ENCODE data around the gene LCP1. TPM values are rescaled to one million over a fixed set of nuclear protein-coding genes. Genes with fewer than 3 reads are reported as not detected.
A peak's percentile ranks its signal among the peaks of the same experiment; 100 is the strongest.

Gene LCP1
- total RNA-seq, 1 donor from 2014 or later: 11.6 TPM

GRCh38 chr13:46185634-46186033 is 3.7 kb upstream of the LCP1 start:
- Mint-ChIP-seq H3K36me3 (no peaks in the 10 kb centered on the region), H3K9me3 (no peaks in the 10 kb centered on the region), H3K27ac (no peak overlapping the region), H3K27me3 (ENCODE audit: low read depth) (no peaks in the 10 kb centered on the region), H3K4me1 (peaks cover 20% of the 10 kb centered on the region), H3K4me3 (no peak overlapping the region)
- no peak for DNase-seq (ENCODE audit: low spot score in 2 of 2, unreplicated experiment in 2 of 2)
- TF ChIP-seq, protein P1, sequence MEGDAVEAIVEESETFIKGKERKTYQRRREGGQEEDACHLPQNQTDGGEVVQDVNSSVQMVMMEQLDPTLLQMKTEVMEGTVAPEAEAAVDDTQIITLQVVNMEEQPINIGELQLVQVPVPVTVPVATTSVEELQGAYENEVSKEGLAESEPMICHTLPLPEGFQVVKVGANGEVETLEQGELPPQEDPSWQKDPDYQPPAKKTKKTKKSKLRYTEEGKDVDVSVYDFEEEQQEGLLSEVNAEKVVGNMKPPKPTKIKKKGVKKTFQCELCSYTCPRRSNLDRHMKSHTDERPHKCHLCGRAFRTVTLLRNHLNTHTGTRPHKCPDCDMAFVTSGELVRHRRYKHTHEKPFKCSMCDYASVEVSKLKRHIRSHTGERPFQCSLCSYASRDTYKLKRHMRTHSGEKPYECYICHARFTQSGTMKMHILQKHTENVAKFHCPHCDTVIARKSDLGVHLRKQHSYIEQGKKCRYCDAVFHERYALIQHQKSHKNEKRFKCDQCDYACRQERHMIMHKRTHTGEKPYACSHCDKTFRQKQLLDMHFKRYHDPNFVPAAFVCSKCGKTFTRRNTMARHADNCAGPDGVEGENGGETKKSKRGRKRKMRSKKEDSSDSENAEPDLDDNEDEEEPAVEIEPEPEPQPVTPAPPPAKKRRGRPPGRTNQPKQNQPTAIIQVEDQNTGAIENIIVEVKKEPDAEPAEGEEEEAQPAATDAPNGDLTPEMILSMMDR (IDR thresholded peaks at IDR 0.05; ENCODE audit: unreplicated experiment): no peak

- no peak overlapping the region for H3K4me3 Mint-ChIP-seq
- peaks cover 32% of the 10 kb centered on the region for H3K4me1 Mint-ChIP-seq
- H3K27me3 Mint-ChIP-seq (ENCODE audit: low read depth): no peaks in the 10 kb centered on the region
- H3K9me3 Mint-ChIP-seq: no peaks in the 10 kb centered on the region
- H3K27ac Mint-ChIP-seq: no peak overlapping the region
- TF ChIP-seq, protein P1 (IDR thresholded peaks at IDR 0.05; ENCODE audit: unreplicated experiment): peak; percentile 29
- no peak for DNase-seq (ENCODE audit: low spot score in 2 of 2, unreplicated experiment in 2 of 2)
- no peaks in the 10 kb centered on the region for H3K36me3 Mint-ChIP-seq
Measured at GRCh38 chr13:46184277-46184699, 2.3 kb upstream of the LCP1 start.

- Mint-ChIP-seq H3K9me3 (no peaks in the 10 kb centered on the region), H3K4me3 (no peak overlapping the region), H3K27me3 (ENCODE audit: low read depth) (no peaks in the 10 kb centered on the region), H3K36me3 (no peaks in the 10 kb centered on the region), H3K27ac (no peak overlapping the region), H3K4me1 (peaks cover 39% of the 10 kb centered on the region)
- no peak for DNase-seq (ENCODE audit: low spot score in 2 of 2, unreplicated experiment in 2 of 2)
- TF ChIP-seq, protein P1 (IDR thresholded peaks at IDR 0.05; ENCODE audit: unreplicated experiment): no peak
Measured at GRCh38 chr13:46183018-46183946, 1.3 kb upstream of the LCP1 start.

DNA sequence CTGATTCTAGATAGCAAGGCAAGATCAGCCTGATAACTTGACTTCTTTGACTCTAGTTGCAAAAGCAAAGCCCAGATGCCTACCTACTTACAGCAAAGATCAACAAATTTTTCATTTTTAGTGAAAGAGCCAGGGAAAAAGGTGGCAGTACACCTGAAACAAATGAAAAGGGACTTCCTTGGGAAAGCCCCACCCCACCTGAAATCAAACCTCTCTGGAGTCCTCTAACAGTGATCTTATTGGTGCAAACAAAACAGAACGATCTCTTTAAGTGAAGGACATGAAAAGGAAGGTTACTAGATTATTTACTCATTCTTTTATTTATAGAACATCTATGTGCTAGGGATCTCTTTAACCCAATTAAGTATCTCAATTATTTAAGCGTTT is 507 bp upstream of the LCP1 start:
- no peaks in the 10 kb centered on the region for H3K36me3 Mint-ChIP-seq
- peaks cover 42% of the 10 kb centered on the region for H3K4me1 Mint-ChIP-seq
- DNase-seq (ENCODE audit: low spot score in 2 of 2, unreplicated experiment in 2 of 2): no peak
- TF ChIP-seq, protein P1 (IDR thresholded peaks at IDR 0.05; ENCODE audit: unreplicated experiment): no peak
- H3K4me3 Mint-ChIP-seq: peak overlapping the region; percentile 50
- H3K27ac Mint-ChIP-seq: no peak overlapping the region
- H3K27me3 Mint-ChIP-seq (ENCODE audit: low read depth): no peaks in the 10 kb centered on the region
- H3K9me3 Mint-ChIP-seq: no peaks in the 10 kb centered on the region

GRCh38 chr13:46181377-46181839 is 569 bp downstream of the LCP1 start:
- DNase-seq (ENCODE audit: low spot score in 2 of 2, unreplicated experiment in 2 of 2): no peak
- no peak overlapping the region for H3K27ac Mint-ChIP-seq

More at GRCh38 chr13:46181377-46181839, 569 bp downstream of the LCP1 start:
- no peaks in the 10 kb centered on the region for H3K9me3 Mint-ChIP-seq
- TF ChIP-seq, protein P1 (IDR thresholded peaks at IDR 0.05; ENCODE audit: unreplicated experiment): no peak
- no peaks in the 10 kb centered on the region for H3K27me3 Mint-ChIP-seq (ENCODE audit: low read depth)
- no peaks in the 10 kb centered on the region for H3K36me3 Mint-ChIP-seq
- H3K4me1 Mint-ChIP-seq: peaks cover 42% of the 10 kb centered on the region
- H3K4me3 Mint-ChIP-seq: peak overlapping the region; percentile 50
